Ovary (tissue), 3 donors: ENCODE data around the gene DCDC2C.

Source experiments
- EP300 ChIP-seq: sonication (generic); formaldehyde crosslinking; IDR thresholded peaks from one replicate; pipeline ENCODE4 v1.6.1; 2017; ENCODE audit warnings: antibody characterized with exemption
- POLR2A ChIP-seq: fragments of 450-650 bp; IDR thresholded peaks from one replicate; pipeline ENCODE4 v1.6.1; 2017; ENCODE audit warnings: antibody characterized with exemption, mild to moderate bottlenecking, moderate library complexity
- TF ChIP-seq, protein P1 (sequence below), 3 donors: fragments of 450-650 bp in 2 of 3; fragments of 200-600 bp in 1 of 3; IDR thresholded peaks; one replicate each; pipeline versions ENCODE4 v1.5.1 to v1.8.0; 2016 to 2022; ENCODE audit warnings: antibody characterized with exemption in 3 of 3, mild to moderate bottlenecking in 1 of 3
- donor health status: DM: no; HTN: no; CAD: no.

DNA sequence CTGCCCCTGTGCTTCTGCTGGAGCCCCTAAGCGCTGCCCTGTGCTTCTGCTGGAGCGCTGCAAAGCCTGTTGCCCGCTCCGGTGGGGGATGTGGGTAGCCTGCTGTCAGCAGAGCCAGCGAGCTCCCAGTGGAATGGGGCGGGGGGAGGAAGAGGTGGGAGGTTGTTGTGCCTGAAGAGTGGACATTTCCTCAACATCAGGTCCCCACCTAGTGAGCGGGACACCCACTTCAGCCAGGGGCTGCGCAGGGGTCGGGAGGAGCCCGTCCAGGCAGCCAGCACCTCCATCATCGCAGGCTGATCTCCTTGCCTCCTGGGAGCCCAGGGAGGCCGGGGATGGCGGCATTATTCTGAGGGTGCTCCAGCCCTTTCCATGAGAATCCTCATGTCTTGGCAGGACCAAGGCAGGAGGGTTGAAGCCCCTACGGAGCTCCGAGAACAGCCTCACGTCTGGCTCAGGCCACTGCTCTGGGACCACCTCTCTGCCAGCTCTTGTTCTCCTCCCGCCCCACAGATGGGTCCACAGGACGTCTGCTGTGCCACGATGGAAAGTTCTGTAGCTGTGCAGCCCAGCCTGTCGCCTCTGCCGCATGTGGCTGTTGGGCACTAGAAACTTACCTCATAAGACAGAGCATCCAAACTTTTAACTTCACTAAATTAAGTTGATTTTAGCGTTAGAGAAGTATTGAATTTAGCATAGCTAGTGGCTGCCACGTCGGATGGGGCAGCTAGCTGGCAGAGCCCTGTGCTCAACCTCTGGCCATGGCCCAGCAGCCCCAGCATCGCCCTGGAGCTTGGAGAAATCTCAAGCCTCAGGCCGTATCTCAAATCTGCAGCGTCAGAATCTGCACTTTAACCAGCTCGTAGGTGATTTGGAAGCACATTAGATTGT lies 47.3 kb upstream of the DCDC2C start:
- TF ChIP-seq POLR2A (no peak), EP300 (no peak)
- TF ChIP-seq, protein P1, sequence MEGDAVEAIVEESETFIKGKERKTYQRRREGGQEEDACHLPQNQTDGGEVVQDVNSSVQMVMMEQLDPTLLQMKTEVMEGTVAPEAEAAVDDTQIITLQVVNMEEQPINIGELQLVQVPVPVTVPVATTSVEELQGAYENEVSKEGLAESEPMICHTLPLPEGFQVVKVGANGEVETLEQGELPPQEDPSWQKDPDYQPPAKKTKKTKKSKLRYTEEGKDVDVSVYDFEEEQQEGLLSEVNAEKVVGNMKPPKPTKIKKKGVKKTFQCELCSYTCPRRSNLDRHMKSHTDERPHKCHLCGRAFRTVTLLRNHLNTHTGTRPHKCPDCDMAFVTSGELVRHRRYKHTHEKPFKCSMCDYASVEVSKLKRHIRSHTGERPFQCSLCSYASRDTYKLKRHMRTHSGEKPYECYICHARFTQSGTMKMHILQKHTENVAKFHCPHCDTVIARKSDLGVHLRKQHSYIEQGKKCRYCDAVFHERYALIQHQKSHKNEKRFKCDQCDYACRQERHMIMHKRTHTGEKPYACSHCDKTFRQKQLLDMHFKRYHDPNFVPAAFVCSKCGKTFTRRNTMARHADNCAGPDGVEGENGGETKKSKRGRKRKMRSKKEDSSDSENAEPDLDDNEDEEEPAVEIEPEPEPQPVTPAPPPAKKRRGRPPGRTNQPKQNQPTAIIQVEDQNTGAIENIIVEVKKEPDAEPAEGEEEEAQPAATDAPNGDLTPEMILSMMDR (IDR thresholded peaks at IDR 0.05): no peak
